ENCODE data around the gene ESYT2. TPM values are rescaled to one million over a fixed set of nuclear protein-coding genes. Genes with fewer than 3 reads are reported as not detected.

ESYT2 gene
- total RNA-seq, 4 donors from 2014 or later, result 68.3 to 95.8 (median 82.6) TPM

- 97% methylated on average over 14 of the region's 14 CpGs for WGBS
- H3K4me1 ChIP-seq, result no peaks in the 10 kb centered on the region
- no peaks in the 10 kb centered on the region for H3K9me3 ChIP-seq
- H3K4me3 ChIP-seq, result no peak overlapping the region
- H3K27me3 ChIP-seq, result no peaks in the 10 kb centered on the region
- DNase-seq (ENCODE audit: low spot score in 2 of 2), result no peak
- H3K36me3 ChIP-seq, result peaks cover 93% of the 10 kb centered on the region
- H3K27ac ChIP-seq, result no peak overlapping the region
- TF ChIP-seq CTCF (IDR thresholded peaks at IDR 0.05), result no peak
- no peak for TF ChIP-seq POLR2A (IDR thresholded peaks at IDR 0.05)
- TF ChIP-seq EP300 (IDR thresholded peaks at IDR 0.05), result no peak
- TF ChIP-seq POLR2AphosphoS5 (IDR thresholded peaks at IDR 0.05), result no peak
These were observed 88.0 kb downstream of the ESYT2 start for GRCh38 chr7:158741294-158741666.

- H3K4me1 ChIP-seq, result no peaks in the 10 kb centered on the region
- no peak for DNase-seq (ENCODE audit: low spot score in 2 of 2)
- no peaks in the 10 kb centered on the region for H3K9me3 ChIP-seq
- H3K4me3 ChIP-seq, result no peak overlapping the region
- TF ChIP-seq POLR2A (IDR thresholded peaks at IDR 0.05) (no peak), EP300 (IDR thresholded peaks at IDR 0.05) (no peak), CTCF (IDR thresholded peaks at IDR 0.05) (no peak), POLR2AphosphoS5 (IDR thresholded peaks at IDR 0.05) (no peak)
- H3K27ac ChIP-seq, result no peak overlapping the region
- no peaks in the 10 kb centered on the region for H3K27me3 ChIP-seq
- WGBS, result 88% methylated on average over 16 of the region's 16 CpGs
- peaks cover 93% of the 10 kb centered on the region for H3K36me3 ChIP-seq
These were observed 88.5 kb downstream of the ESYT2 start for GRCh38 chr7:158740657-158741293.

- WGBS, result 67% methylated on average over 15 of the region's 15 CpGs
- no peaks in the 10 kb centered on the region for H3K4me1 ChIP-seq
- no peaks in the 10 kb centered on the region for H3K9me3 ChIP-seq
- TF ChIP-seq POLR2AphosphoS5 (IDR thresholded peaks at IDR 0.05) (no peak), POLR2A (IDR thresholded peaks at IDR 0.05) (no peak), EP300 (IDR thresholded peaks at IDR 0.05) (no peak), CTCF (IDR thresholded peaks at IDR 0.05) (no peak)
- H3K27me3 ChIP-seq, result no peaks in the 10 kb centered on the region
- no peak for DNase-seq (ENCODE audit: low spot score in 2 of 2)
- no peak overlapping the region for H3K27ac ChIP-seq
- H3K4me3 ChIP-seq, result no peak overlapping the region
- H3K36me3 ChIP-seq, result peaks cover 94% of the 10 kb centered on the region
These were observed 89.2 kb downstream of the ESYT2 start for GRCh38 chr7:158740013-158740656.

- TF ChIP-seq POLR2A (IDR thresholded peaks at IDR 0.05) (no peak), CTCF (IDR thresholded peaks at IDR 0.05) (no peak), POLR2AphosphoS5 (IDR thresholded peaks at IDR 0.05) (no peak), EP300 (IDR thresholded peaks at IDR 0.05) (no peak)
- WGBS, result 86% methylated on average over 15 of the region's 15 CpGs
These were observed 90.5 kb downstream of the ESYT2 start for GRCh38 chr7:158738841-158739240.

GRCh38 chr7:158737064-158737695, 92.1 kb downstream of the ESYT2 start:
- TF ChIP-seq EP300 (IDR thresholded peaks at IDR 0.05) (no peak), POLR2A (IDR thresholded peaks at IDR 0.05) (no peak), CTCF (IDR thresholded peaks at IDR 0.05) (no peak), POLR2AphosphoS5 (IDR thresholded peaks at IDR 0.05) (no peak)
- Histone ChIP-seq H3K9me3 (no peaks in the 10 kb centered on the region), H3K4me1 (no peaks in the 10 kb centered on the region), H3K27me3 (no peaks in the 10 kb centered on the region), H3K36me3 (peaks cover 93% of the 10 kb centered on the region), H3K27ac (no peak overlapping the region), H3K4me3 (no peak overlapping the region)
- 92% methylated on average over 19 of the region's 19 CpGs for WGBS
- DNase-seq (ENCODE audit: low spot score in 2 of 2), result no peak

More at GRCh38 chr7:158738841-158739240, 90.5 kb downstream of the ESYT2 start:
- Histone ChIP-seq H3K4me1 (no peaks in the 10 kb centered on the region), H3K9me3 (no peaks in the 10 kb centered on the region), H3K4me3 (no peak overlapping the region), H3K36me3 (peaks cover 99% of the 10 kb centered on the region), H3K27ac (no peak overlapping the region), H3K27me3 (no peaks in the 10 kb centered on the region)
- DNase-seq (ENCODE audit: low spot score in 2 of 2), result no peak
